T-helper 1 cell treated with Interleukin-12 subunit alpha and Interleukin-12 subunit beta and Interleukin-4 antibody, amounts not matched to agents 30 μg/mL and 1 μg/mL, for 36 hours (primary cell): Measurements from ENCODE around the gene RBM7.

ENCODE experiments used
- H3K27ac Mint-ChIP-seq: one replicate; pipeline ENCODE4 v1.8.0; 2021; ENCODE audit warnings: mild to moderate bottlenecking, mixed read lengths
- H3K27me3 Mint-ChIP-seq: one replicate; pipeline ENCODE4 v1.8.0; 2021; ENCODE audit warnings: low read depth, mixed read lengths
- H3K36me3 Mint-ChIP-seq: one replicate; pipeline ENCODE4 v1.8.0; 2021; ENCODE audit warnings: low read depth, mixed read lengths
- H3K4me1 Mint-ChIP-seq: one replicate; pipeline ENCODE4 v1.8.0; 2021; ENCODE audit warnings: low read depth, mixed read lengths
- H3K4me3 Mint-ChIP-seq: one replicate; pipeline ENCODE4 v1.8.0; 2021; ENCODE audit warnings: mild to moderate bottlenecking, moderate library complexity, mixed read lengths
- H3K9me3 Mint-ChIP-seq: one replicate; pipeline ENCODE4 v1.8.0; 2021; ENCODE audit warnings: mixed read lengths

The RBM7 gene

DNA sequence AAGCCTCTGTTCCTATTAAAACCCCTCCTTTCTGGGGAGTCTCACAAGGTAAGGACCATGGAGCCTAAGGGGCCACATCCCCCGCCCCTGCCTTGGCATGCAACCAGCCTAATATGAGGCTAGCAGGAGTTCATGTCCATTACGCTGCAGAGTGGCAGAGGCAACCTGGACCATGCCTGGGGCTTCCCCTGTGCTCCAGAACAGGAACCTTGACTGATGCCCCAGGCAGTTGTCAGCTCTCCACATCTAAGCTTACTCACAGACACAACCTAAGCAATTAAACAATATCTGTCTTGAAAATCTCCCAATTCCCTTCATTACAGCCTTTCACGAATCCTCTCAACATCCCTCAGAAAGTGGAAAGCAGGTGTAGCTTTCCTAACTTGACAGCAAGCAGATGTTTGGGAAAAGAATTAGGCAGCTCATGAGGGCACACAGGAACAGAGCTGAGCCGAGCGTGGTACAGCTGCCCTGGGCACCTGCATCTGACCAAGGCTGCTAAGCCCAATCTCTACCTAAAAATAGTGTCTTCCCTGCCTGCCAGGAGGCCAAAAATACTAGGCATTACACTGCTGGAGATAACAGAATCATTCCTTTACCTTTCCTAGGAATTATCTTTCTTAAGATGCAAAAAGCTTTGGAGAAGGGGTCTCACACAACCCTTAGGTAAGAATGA lies 20.9 kb upstream of the RBM7 start:
- Mint-ChIP-seq H3K27me3 (peaks cover 7% of the 10 kb centered on the region), H3K9me3 (peaks cover 7% of the 10 kb centered on the region), H3K4me1 (no peaks in the 10 kb centered on the region)

DNA sequence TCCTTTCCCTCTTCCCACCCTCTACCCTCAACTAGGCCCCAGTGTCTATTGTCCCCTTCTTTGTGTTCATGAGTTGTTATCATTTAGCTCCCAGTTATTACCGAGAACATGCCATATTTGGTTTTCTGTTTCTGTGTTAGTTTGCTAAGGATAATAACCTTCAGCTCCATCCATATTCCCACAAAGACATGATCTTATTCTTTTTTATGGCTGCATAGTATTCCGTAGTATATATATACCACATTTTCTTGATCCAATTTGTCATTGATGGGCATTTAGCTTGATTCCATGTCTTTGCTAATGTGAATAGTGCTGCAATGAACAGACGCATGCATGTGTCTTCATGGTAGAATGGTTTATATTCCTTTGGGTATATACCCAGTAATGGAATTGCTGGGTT lies 18.0 kb upstream of the RBM7 start:
- no peaks in the 10 kb centered on the region for H3K36me3 Mint-ChIP-seq
- no peaks in the 10 kb centered on the region for H3K4me1 Mint-ChIP-seq
- no peak overlapping the region for H3K27ac Mint-ChIP-seq
- H3K4me3 Mint-ChIP-seq: no peak overlapping the region
- peaks cover 13% of the 10 kb centered on the region for H3K27me3 Mint-ChIP-seq
- peaks cover 7% of the 10 kb centered on the region for H3K9me3 Mint-ChIP-seq

More for the DNA sequence above, 20.9 kb upstream of the RBM7 start:
- no peak overlapping the region for H3K27ac Mint-ChIP-seq
- no peak overlapping the region for H3K4me3 Mint-ChIP-seq
- no peaks in the 10 kb centered on the region for H3K36me3 Mint-ChIP-seq

DNA sequence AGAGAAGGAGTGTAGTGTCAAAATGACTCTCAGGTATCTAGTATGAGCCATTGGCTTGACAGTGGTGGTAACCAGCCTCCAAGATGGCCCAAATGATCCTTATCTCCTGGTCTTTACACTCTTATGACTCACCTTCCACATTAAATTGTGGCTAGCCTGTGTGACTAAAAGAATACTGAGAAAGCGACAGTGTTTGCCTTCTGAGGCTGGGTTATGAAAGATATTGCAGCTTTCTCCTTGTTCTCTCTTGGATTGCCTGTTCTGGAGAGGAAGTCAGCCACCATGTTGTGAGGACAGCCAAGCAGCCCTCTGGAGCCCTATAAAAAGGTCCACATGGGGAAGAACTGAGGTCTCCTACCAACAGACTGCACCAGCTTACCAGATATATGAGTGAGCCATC lies 16.0 kb upstream of the RBM7 start:
- Mint-ChIP-seq H3K27me3 (peaks cover 13% of the 10 kb centered on the region), H3K4me1 (no peaks in the 10 kb centered on the region), H3K4me3 (no peak overlapping the region), H3K9me3 (peaks cover 7% of the 10 kb centered on the region), H3K27ac (no peak overlapping the region), H3K36me3 (no peaks in the 10 kb centered on the region)

DNA sequence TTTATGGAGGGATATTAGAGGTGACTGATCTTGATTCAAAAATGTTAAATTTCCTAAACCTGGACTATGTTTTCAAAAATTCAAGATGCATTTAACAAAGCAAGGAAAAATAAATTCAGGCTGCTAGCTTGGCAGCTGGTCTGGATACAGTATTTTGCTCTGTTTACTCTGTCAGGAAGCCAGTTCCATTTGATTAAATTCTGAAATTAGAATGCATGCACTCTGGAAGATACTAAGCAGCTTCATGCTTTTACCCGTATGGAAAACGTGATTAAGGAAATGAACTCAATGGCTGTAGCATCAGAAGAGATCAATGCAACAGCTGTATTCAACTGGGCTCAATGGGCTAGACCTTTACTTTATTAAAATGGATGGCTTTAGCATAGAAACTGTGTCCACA lies 14.3 kb upstream of the RBM7 start:
- no peaks in the 10 kb centered on the region for H3K4me1 Mint-ChIP-seq
- H3K9me3 Mint-ChIP-seq: peaks cover 7% of the 10 kb centered on the region
- H3K36me3 Mint-ChIP-seq: no peaks in the 10 kb centered on the region
- no peak overlapping the region for H3K27ac Mint-ChIP-seq
- peaks cover 9% of the 10 kb centered on the region for H3K27me3 Mint-ChIP-seq
- no peak overlapping the region for H3K4me3 Mint-ChIP-seq

DNA sequence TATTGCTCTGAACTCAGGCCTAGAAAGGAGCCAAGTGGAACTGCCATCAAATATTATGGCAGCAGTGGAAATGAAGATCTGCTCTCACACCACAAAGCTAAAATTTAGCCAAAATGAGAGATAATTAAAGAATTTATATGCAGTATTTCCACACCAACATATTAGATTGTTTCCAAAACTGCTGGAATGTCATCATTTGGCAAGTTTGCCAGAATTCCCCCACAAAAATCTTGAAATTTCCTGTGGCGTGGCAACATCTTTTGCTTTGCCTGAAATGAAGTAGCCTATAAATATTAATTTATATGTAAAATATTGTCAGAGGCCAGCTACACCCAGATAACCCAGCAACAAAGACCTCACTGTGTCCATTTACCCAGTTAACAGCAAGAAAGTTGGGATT lies 13.9 kb upstream of the RBM7 start:
- no peak overlapping the region for H3K27ac Mint-ChIP-seq
- peaks cover 7% of the 10 kb centered on the region for H3K9me3 Mint-ChIP-seq
- no peaks in the 10 kb centered on the region for H3K4me1 Mint-ChIP-seq
- H3K4me3 Mint-ChIP-seq: no peak overlapping the region
- H3K27me3 Mint-ChIP-seq: peaks cover 9% of the 10 kb centered on the region
- H3K36me3 Mint-ChIP-seq: no peaks in the 10 kb centered on the region

DNA sequence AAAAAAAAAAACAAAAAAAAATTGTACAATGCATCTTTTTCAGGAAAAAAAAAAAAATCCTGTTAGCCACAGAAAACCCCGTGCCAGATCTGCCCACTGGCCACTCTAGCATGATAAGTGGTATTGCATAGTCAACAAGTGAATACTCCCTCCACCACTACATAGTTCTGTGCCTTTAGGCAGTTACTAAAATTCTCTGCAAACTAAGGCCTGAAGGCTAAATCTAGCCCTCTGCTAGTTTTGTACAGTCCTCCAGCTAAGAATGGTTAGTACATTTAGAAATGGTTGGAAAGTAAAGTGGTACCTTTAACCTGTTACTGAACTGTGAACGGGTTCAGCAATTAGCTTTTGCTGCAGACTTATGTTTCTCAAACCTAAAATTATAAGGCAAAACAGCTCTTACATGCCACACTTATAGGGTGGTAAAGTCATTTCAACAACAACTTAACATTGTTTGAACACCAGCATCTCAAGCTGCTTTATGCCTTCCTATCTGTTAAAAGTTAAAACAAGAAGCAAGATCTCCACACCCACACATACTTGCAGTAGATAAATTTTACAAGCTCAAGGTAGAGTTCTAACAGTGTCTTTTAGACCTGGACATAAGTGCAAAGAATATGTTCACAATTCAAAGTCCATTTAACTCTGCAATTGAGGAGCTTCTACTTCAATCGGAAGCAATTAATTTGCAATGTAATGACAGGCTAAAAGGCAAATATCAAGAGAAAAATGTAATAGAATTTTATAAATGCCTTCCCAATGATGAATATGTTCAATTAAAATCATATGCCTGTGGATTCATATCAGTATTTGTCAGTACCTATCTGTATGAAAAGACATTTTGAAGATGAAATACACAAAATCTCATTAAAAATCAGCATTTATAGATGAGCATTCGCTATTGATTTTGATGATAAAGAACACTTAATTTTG lies 7.5 kb upstream of the RBM7 start:
- Mint-ChIP-seq H3K27ac (no peak overlapping the region), H3K4me1 (peaks cover 10% of the 10 kb centered on the region), H3K4me3 (no peak overlapping the region), H3K27me3 (peaks cover 13% of the 10 kb centered on the region), H3K9me3 (no peaks in the 10 kb centered on the region), H3K36me3 (peaks cover 3% of the 10 kb centered on the region)

DNA sequence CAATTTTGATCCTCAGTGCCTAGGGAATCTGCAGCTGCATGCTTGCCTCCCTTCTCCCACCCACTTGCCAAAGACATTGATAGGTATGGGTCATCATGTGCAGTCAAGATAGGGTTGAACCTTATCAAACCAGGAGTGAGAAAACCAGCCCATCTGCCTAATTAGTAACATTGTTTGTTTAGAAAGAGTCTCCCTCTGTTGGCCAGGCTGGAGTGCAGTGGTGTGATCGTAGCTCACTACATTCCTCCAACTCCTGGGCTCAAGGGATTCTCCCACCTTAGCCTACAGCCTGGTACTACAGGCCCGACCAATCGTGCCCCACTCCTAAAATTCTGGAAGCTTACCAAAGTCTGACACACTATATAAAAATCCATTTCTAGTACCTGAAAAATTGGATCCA lies 4.7 kb upstream of the RBM7 start:
- no peaks in the 10 kb centered on the region for H3K9me3 Mint-ChIP-seq

DNA sequence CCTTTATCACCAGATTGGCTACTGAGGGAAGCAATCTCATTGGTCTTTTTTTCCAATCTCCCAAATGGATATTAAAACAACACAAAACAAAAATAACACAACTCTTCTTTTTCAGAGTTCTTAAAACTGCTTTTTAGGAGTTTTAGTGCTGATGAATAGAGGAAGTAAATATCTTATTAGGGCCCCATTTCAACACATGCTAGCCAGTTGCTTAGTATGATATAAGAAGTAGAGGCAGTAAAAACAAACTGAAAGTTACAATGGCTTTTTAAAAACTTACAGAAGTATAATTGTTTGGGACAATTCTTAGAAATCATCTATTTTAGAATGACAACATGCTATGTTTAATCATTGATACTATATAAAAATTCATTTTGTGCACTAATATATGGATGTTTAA lies 3.5 kb upstream of the RBM7 start:
- Mint-ChIP-seq H3K9me3 (no peaks in the 10 kb centered on the region), H3K4me3 (no peak overlapping the region), H3K27me3 (peaks cover 13% of the 10 kb centered on the region), H3K36me3 (peaks cover 12% of the 10 kb centered on the region), H3K4me1 (peaks cover 23% of the 10 kb centered on the region), H3K27ac (no peak overlapping the region)

More for the DNA sequence above, 4.7 kb upstream of the RBM7 start:
- H3K4me3 Mint-ChIP-seq: no peak overlapping the region
- H3K27ac Mint-ChIP-seq: no peak overlapping the region
- peaks cover 10% of the 10 kb centered on the region for H3K36me3 Mint-ChIP-seq
- H3K4me1 Mint-ChIP-seq: peaks cover 22% of the 10 kb centered on the region
- H3K27me3 Mint-ChIP-seq: peaks cover 13% of the 10 kb centered on the region

DNA sequence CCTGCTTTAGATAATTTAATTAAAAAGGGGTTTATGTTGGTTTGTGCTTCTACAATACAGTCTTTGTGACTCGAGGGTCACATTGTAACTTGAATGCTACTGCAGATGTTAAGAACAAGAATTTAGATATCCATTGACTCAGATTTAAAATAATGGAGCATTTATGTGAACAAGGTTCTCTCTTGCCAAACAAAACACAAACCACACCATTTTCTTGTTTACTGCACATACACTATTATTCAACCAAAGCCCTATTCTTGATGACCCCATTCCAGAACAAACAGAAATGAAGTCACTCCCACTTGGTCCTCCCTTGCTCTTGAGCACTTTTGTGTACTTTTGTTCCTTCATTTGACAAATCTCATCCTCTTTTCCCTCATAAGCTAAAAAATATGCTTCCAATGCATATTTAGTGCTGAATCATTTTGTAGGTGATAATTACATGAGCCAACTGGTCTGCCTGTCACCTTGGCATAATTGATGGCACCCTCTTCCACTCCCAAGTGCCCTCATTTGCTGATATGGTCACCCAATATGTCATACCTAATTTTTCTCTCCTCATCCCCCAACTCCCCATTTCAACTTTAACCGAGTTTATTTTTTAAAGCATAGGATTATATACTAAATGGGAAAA lies 3.0 kb upstream of the RBM7 start:
- Mint-ChIP-seq H3K27me3 (peaks cover 12% of the 10 kb centered on the region), H3K4me3 (no peak overlapping the region), H3K4me1 (peaks cover 26% of the 10 kb centered on the region), H3K9me3 (no peaks in the 10 kb centered on the region), H3K36me3 (peaks cover 14% of the 10 kb centered on the region), H3K27ac (no peak overlapping the region)

DNA sequence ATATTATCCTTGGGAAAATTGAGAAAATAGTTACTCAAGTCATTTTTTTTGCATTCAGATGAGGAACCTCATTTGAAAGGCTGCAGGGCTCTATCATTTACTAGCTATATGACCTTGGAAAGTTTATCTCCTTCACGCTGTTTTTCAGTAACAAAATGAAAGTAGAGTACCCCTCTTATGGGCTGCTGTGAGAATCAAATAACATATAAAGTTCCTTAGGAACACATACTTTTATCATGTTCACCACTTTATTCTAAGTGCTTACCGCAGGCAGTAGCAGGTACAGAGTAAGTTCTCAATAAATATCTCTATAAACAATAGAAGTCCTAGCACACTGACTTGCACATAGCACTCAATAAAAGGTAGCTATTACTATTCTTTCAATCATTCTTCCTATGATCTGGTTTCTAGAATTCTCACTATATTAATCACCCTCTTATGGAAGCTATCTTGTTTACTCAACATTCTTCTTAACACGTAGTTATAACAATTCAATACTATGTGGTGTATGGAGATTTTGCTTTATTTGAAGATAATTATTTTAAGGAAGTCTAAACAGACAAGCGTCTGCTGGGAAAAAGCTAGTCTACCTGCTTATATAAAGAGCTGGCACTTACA lies 2.1 kb upstream of the RBM7 start:
- Mint-ChIP-seq H3K27ac (no peak overlapping the region), H3K4me3 (peak overlapping the region; percentile 19), H3K27me3 (peaks cover 4% of the 10 kb centered on the region), H3K4me1 (peaks cover 29% of the 10 kb centered on the region), H3K36me3 (peaks cover 19% of the 10 kb centered on the region), H3K9me3 (no peaks in the 10 kb centered on the region)

DNA sequence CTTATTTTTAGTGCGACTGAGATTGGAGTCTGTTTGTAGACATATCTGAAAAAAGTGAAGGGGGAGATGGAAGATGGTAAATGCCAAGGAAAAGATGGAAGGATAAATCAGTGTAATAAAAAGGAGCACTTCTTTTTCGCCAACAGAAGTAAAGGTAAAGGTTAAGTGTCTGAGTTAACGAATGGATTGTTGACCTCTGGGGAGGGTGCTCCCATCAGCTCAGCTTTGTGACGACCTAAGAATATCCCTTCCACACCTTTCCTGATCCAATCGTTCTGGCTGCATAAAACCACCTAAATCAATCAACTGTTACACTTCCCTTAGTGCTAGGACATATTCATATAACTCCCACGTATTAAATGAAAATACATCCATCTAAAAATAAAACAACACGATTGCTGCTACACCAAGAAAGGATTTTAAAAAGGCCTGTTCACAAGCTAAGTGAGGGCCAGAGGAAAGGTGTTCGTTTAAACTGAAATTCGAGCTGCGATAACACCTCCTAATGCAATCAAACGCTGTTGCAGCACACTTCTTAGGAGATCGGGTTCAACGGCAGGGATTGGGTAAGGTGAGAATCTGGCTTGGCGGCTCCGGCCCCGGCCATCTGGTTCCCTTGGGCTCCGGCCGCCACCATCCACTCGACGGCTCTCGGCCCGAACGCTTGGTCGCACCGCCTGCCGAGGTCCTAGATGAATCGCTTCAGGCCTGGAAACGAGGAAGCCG lies 813 bp upstream of the RBM7 start:
- Mint-ChIP-seq H3K4me1 (peaks cover 34% of the 10 kb centered on the region), H3K27ac (peak overlapping the region; percentile 94), H3K27me3 (peaks cover 4% of the 10 kb centered on the region), H3K36me3 (peaks cover 24% of the 10 kb centered on the region), H3K9me3 (no peaks in the 10 kb centered on the region), H3K4me3 (peak overlapping the region; percentile 90)

DNA sequence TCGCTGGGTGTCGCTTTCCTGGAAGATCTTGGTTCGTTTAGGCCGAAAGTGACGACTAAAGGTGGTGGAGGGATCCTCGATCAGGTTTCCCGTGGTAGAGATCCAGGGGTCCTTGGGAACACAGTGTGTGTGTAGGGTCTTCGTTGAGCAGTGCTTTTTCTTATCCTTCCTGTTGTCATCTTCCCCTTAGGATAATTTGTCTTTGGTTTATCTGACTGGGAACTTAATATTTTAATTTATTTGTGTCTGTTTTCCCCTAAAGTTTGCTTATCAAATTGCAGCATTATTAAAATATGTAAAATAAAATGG lies 403 bp downstream of the RBM7 start:
- Mint-ChIP-seq H3K9me3 (no peaks in the 10 kb centered on the region), H3K4me3 (peak overlapping the region; percentile 90), H3K27me3 (no peaks in the 10 kb centered on the region), H3K36me3 (peaks cover 34% of the 10 kb centered on the region), H3K27ac (peak overlapping the region; percentile 94), H3K4me1 (peaks cover 36% of the 10 kb centered on the region)

DNA sequence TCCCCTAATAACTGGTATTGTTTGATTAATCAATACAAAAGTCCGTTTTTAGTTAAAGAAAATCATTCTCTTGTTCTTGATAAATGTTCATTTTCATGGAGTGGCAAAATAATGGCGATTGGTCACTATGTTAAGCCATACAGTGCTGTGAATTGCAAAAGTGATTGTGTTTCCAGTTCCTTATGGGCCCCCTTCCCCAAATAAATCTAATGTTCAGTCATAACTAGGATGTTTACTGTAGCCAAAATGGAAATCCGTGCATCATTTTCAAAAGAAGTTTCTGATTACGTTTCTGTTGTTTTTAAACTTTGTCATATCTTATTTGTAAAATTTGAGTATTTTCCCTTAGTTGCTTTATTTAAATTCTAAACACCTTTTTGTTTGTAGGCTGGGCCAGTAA lies 845 bp downstream of the RBM7 start:
- H3K4me1 Mint-ChIP-seq: peaks cover 37% of the 10 kb centered on the region
- H3K36me3 Mint-ChIP-seq: peaks cover 39% of the 10 kb centered on the region

DNA sequence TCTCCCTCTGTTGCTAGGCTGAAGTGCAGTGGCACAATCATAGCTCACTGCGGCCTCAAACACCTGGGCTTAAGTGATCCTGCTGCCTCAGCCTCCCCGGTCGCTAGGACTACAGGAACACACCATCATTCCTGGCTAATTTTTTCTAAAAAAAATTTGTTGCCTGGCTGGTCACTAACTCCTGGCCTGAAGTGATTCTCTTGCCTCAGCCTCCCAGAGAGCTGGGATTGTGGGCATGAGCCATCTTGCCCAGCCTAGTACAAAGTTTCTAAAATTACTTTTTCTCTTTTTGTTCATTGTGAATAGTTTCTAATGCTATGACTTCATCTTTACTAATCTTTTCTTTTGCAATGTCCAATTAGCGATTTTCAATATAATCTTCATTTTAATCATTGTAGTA lies 12.5 kb downstream of the RBM7 start:
- no peaks in the 10 kb centered on the region for H3K9me3 Mint-ChIP-seq
- peaks cover 23% of the 10 kb centered on the region for H3K36me3 Mint-ChIP-seq
- no peak overlapping the region for H3K4me3 Mint-ChIP-seq
- H3K4me1 Mint-ChIP-seq: no peaks in the 10 kb centered on the region
- H3K27ac Mint-ChIP-seq: no peak overlapping the region
- no peaks in the 10 kb centered on the region for H3K27me3 Mint-ChIP-seq

More for the DNA sequence above, 845 bp downstream of the RBM7 start:
- Mint-ChIP-seq H3K27me3 (no peaks in the 10 kb centered on the region), H3K4me3 (peak overlapping the region; percentile 90), H3K9me3 (no peaks in the 10 kb centered on the region), H3K27ac (peak overlapping the region; percentile 94)
